Panc1 (cell line): ENCODE data around the gene MAPKAP1. TPM values are rescaled to one million over a fixed set of nuclear protein-coding genes. Genes with fewer than 3 reads are reported as not detected.

Experiments
- ATAC-seq: fragments of 200-7000 bp; cut with Tn5 transposase; 2 replicates; pipeline ENCODE4 v1.9.1; 2020; ENCODE audit warnings: mild to moderate bottlenecking, moderate library complexity
- BruUV-seq: library from RNA; stranded (reverse); fragments of 400-500 nt; replicated peaks from 2 replicates; lab custom pipeline; 2021; lab: Mats Ljungman, UMichigan
- CTCF ChIA-PET: fragments of 300-600 bp; sonication (Branson Sonifier 250); formaldehyde crosslinking; loops from one replicate; lab custom pipeline; 2022; ENCODE audit warnings: antibody characterized with exemption; lab: Charles Lee
- POLR2A ChIA-PET: fragments of 300-600 bp; sonication (Branson Sonifier 250); formaldehyde crosslinking; loops from one replicate; lab custom pipeline; 2022; ENCODE audit warnings: antibody characterized with exemption; lab: Charles Lee
- DNase-seq: peaks from one replicate; pipeline ENCODE4 v3.0.0-alpha.2; 2010; ENCODE audit warnings: low read depth, low spot score
- H3K27ac ChIP-seq: 2 replicates; pipeline ENCODE4 v1.5.1; 2011; ENCODE audit warnings: mild to moderate bottlenecking, low read length, inconsistent platforms
- H3K27me3 ChIP-seq: fragments of 200-500 bp; sonication (Bioruptor generic); 2 replicates; pipeline ENCODE4 v1.6.0; 2014; ENCODE audit warnings: low read length, inconsistent platforms; ENCODE audit not compliant: control insufficient read depth, insufficient read depth
- H3K36me3 ChIP-seq: fragments of 200-500 bp; sonication (Bioruptor generic); 2 replicates; pipeline ENCODE4 v1.5.1; 2014; ENCODE audit warnings: inconsistent platforms, mild to moderate bottlenecking, low read length, moderate library complexity; ENCODE audit not compliant: control insufficient read depth, insufficient read depth
- H3K4me1 ChIP-seq: 2 replicates; pipeline ENCODE4 v1.5.1; 2011; ENCODE audit warnings: inconsistent platforms, mild to moderate bottlenecking, low read length, moderate library complexity; ENCODE audit not compliant: control insufficient read depth, insufficient read depth
- H3K4me3 ChIP-seq, 2 experiments: 2 replicates each; pipeline ENCODE4 v1.5.1; 2011 to 2012; ENCODE audit warnings: low read depth in 2 of 2, low read length in 2 of 2, mild to moderate bottlenecking in 2 of 2, inconsistent platforms in 1 of 2, moderate library complexity in 1 of 2
- H3K9me3 ChIP-seq: fragments of 200-500 bp; sonication (Bioruptor generic); 2 replicates; pipeline ENCODE4 v1.5.1; 2014; ENCODE audit warnings: low read depth, mild to moderate bottlenecking, inconsistent platforms, low read length, moderate library complexity; ENCODE audit not compliant: control insufficient read depth, insufficient read depth
- POLR2AphosphoS5 ChIP-seq: IDR thresholded peaks from 2 replicates; pipeline ENCODE4 v1.6.1; 2012; ENCODE audit warnings: mild to moderate bottlenecking, low read depth, low read length, moderate library complexity
- SIN3A ChIP-seq: IDR thresholded peaks from 2 replicates; pipeline ENCODE4 v1.6.1; 2012; ENCODE audit warnings: low read depth, mild to moderate bottlenecking, low read length, moderate library complexity, borderline replicate concordance; ENCODE audit not compliant: insufficient read depth
- TCF7L2 ChIP-seq: IDR thresholded peaks from 2 replicates; pipeline ENCODE4 v1.6.1; 2011; ENCODE audit warnings: mild to moderate bottlenecking, low read depth, low read length, inconsistent platforms
- in situ Hi-C: cut with HindIII; loops from 2 replicates; pipeline ENCODE4 v1.10.0; 2016; ENCODE audit warnings: low sequenced_read_pairs, low pct_unique_long_range_greater_than_20kb
- intact Hi-C: fragments of 100-400 bp; cut with micrococcal nuclease; formaldehyde crosslinking; loops from one replicate; pipeline ENCODE4 v1.10.0; 2022; ENCODE audit not compliant: unreplicated experiment
- total RNA-seq: library from RNA; stranded (reverse); gene quantifications from one replicate; pipeline ENCODE4 v1.2.1, GENCODE V29; 2021; ENCODE audit not compliant: unreplicated experiment
- TF ChIP-seq, protein P1 (sequence below): fragments of 450-650 bp; IDR thresholded peaks from 2 replicates; pipeline ENCODE4 v1.5.1; 2017; ENCODE audit warnings: mild to moderate bottlenecking
- TF ChIP-seq, protein P2 (sequence below), 2 experiments: IDR thresholded peaks; 2 replicates each; pipeline ENCODE4 v1.6.1; 2011 to 2012; ENCODE audit warnings: low read depth in 2 of 2, control low read depth in 1 of 2, low read length in 1 of 2, mild to moderate bottlenecking in 1 of 2, moderate library complexity in 1 of 2; ENCODE audit not compliant: insufficient read depth in 1 of 2

The MAPKAP1 gene
- total RNA-seq, 1 experiment from 2014 or later: 72.7 TPM

DNA sequence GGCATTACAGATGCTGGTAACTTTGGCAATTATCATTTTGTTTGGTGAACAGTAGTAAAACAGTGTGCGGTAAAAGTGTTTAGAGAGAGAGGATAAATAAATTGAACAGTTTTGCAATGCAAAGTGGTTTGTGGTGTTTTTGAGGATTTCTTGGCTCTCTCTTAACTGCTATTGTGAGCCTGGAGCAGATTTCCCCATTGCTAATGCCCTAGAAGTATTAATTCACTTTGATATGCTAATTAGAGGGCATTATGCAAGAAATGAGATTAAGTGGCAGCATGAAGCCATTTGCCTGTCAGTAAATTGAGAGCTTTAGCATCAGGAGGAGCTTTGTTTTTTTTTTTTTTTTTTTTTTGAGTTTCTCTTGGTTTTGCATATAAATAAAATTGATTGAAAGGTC is 48.3 kb upstream of the MAPKAP1 start:
- H3K27ac ChIP-seq: no peak overlapping the region
- no peaks in the 10 kb centered on the region for H3K9me3 ChIP-seq
- intact Hi-C loops (no loop called here), in situ Hi-C loops (no loop called here)
- no peaks in the 10 kb centered on the region for H3K27me3 ChIP-seq
- DNase-seq (no peak), ATAC-seq (no peak)
- H3K36me3 ChIP-seq: peaks cover 16% of the 10 kb centered on the region
- TF ChIP-seq SIN3A (no peak), TCF7L2 (no peak), POLR2AphosphoS5 (no peak)
- TF ChIP-seq, protein P1, sequence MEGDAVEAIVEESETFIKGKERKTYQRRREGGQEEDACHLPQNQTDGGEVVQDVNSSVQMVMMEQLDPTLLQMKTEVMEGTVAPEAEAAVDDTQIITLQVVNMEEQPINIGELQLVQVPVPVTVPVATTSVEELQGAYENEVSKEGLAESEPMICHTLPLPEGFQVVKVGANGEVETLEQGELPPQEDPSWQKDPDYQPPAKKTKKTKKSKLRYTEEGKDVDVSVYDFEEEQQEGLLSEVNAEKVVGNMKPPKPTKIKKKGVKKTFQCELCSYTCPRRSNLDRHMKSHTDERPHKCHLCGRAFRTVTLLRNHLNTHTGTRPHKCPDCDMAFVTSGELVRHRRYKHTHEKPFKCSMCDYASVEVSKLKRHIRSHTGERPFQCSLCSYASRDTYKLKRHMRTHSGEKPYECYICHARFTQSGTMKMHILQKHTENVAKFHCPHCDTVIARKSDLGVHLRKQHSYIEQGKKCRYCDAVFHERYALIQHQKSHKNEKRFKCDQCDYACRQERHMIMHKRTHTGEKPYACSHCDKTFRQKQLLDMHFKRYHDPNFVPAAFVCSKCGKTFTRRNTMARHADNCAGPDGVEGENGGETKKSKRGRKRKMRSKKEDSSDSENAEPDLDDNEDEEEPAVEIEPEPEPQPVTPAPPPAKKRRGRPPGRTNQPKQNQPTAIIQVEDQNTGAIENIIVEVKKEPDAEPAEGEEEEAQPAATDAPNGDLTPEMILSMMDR: no peak
- TF ChIP-seq, protein P2, sequence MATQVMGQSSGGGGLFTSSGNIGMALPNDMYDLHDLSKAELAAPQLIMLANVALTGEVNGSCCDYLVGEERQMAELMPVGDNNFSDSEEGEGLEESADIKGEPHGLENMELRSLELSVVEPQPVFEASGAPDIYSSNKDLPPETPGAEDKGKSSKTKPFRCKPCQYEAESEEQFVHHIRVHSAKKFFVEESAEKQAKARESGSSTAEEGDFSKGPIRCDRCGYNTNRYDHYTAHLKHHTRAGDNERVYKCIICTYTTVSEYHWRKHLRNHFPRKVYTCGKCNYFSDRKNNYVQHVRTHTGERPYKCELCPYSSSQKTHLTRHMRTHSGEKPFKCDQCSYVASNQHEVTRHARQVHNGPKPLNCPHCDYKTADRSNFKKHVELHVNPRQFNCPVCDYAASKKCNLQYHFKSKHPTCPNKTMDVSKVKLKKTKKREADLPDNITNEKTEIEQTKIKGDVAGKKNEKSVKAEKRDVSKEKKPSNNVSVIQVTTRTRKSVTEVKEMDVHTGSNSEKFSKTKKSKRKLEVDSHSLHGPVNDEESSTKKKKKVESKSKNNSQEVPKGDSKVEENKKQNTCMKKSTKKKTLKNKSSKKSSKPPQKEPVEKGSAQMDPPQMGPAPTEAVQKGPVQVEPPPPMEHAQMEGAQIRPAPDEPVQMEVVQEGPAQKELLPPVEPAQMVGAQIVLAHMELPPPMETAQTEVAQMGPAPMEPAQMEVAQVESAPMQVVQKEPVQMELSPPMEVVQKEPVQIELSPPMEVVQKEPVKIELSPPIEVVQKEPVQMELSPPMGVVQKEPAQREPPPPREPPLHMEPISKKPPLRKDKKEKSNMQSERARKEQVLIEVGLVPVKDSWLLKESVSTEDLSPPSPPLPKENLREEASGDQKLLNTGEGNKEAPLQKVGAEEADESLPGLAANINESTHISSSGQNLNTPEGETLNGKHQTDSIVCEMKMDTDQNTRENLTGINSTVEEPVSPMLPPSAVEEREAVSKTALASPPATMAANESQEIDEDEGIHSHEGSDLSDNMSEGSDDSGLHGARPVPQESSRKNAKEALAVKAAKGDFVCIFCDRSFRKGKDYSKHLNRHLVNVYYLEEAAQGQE (IDR thresholded peaks at IDR 0.05; ENCODE audit: insufficient read depth in 1 of 2, low read depth in 2 of 2, low read length in 1 of 2): no peak
- ChIA-PET CTCF (no interaction called here), POLR2A (interaction anchor here (0.6 kb wide), 1 partner anchor 900 kb away, joined by 3 read pairs; no protein-coding TSS in a partner anchor)
- no TSS peak for BruUV-seq
- H3K4me3 ChIP-seq: no peak overlapping the region
- H3K4me1 ChIP-seq: peaks cover 23% of the 10 kb centered on the region; the same call in 1 of the 2 replicates

DNA sequence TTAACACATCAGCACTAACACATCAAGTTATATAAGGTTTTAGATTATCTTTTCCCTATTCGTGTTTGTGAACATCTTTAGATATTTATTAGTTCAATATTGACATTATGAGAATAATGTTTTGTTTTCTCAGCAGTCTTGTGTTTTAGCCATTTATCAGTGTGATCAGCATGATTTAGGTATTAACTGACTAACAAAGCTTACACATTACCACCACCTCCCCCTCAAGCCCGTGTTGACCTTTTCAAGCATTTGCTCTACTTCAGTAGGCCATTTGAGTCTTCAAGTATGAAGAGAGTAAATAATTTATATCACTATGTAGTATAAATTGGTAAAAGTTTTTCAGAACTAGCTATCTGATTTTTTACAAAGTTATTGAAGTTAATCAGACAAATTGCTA is 47.1 kb upstream of the MAPKAP1 start:
- CTCF ChIA-PET: no interaction called here
- H3K36me3 ChIP-seq: peaks cover 16% of the 10 kb centered on the region

More for the DNA sequence above, 47.1 kb upstream of the MAPKAP1 start:
- in situ Hi-C loops (no loop called here), intact Hi-C loops (no loop called here)
- H3K4me1 ChIP-seq: peaks cover 30% of the 10 kb centered on the region
- H3K4me3 ChIP-seq: no peak overlapping the region
- DNase-seq (no peak), ATAC-seq (no peak)
- H3K9me3 ChIP-seq: no peaks in the 10 kb centered on the region
- no TSS peak for BruUV-seq
- no peaks in the 10 kb centered on the region for H3K27me3 ChIP-seq
- POLR2A ChIA-PET: no interaction called here
- TF ChIP-seq, protein P1: no peak
- TF ChIP-seq TCF7L2: no peak
- no peak for TF ChIP-seq POLR2AphosphoS5
- TF ChIP-seq, protein P2 (IDR thresholded peaks at IDR 0.05; ENCODE audit: insufficient read depth in 1 of 2, low read depth in 2 of 2, low read length in 1 of 2): no peak
- no peak for TF ChIP-seq SIN3A
- no peak overlapping the region for H3K27ac ChIP-seq
